SU-DHL-6 (cell line): ENCODE results near the gene KRT12.

Experiments
- EZH2phosphoT487 ChIP-seq: fragments of 200-600 bp; sonication (generic), shearing (Covaris generic); conservative IDR thresholded peaks from 2 replicates; pipeline ENCODE4 v1.6.1; 2018; ENCODE audit warnings: mild to moderate bottlenecking, antibody characterized with exemption, low read length, moderate library complexity, mixed read lengths
- TF ChIP-seq, protein P1 (sequence below): fragments of 200-600 bp; sonication (generic); IDR thresholded peaks from one replicate; pipeline ENCODE4 v1.5.1; 2017; ENCODE audit warnings: antibody characterized with exemption, mild to moderate bottlenecking, low read length, moderate library complexity; ENCODE audit not compliant: insufficient read depth, poor library complexity, severe bottlenecking

DNA sequence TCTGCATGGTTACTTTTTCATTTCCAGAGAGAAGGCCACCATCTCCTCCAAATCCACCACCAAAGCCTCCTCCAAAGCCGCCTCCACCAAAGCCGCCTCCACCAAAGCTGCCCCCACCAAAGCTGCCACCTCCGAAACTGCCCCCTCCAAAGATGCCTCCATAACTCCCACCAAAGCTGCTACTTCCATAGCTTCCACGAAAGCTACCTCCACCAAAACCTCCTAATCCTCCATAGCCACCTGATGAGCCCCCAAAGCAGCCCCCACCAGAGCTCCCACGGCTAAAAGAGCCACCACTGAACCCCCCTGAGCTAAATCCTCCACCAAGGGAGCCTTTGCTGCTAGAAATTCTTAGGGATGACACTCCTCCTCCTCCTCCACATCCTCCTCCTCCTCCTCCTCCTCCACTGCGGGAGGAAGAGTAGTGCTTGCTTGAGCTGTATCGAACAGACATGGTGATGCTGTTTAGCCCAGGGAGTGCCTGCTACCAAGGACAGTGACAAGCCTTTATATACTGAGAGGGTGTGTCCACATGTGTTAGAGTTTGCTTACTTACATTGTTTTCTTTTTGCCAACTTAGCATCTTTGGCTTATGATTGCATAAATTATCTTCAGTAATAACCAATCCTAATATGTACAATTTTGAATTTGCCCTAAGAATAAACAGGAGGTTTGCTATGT, 44.8 kb downstream of the KRT12 start, which contains the start of gene KRT10:
- TF ChIP-seq, protein P1, sequence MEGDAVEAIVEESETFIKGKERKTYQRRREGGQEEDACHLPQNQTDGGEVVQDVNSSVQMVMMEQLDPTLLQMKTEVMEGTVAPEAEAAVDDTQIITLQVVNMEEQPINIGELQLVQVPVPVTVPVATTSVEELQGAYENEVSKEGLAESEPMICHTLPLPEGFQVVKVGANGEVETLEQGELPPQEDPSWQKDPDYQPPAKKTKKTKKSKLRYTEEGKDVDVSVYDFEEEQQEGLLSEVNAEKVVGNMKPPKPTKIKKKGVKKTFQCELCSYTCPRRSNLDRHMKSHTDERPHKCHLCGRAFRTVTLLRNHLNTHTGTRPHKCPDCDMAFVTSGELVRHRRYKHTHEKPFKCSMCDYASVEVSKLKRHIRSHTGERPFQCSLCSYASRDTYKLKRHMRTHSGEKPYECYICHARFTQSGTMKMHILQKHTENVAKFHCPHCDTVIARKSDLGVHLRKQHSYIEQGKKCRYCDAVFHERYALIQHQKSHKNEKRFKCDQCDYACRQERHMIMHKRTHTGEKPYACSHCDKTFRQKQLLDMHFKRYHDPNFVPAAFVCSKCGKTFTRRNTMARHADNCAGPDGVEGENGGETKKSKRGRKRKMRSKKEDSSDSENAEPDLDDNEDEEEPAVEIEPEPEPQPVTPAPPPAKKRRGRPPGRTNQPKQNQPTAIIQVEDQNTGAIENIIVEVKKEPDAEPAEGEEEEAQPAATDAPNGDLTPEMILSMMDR, result no peak
- TF ChIP-seq EZH2phosphoT487, result no peak
